HCT116 (cell line): ENCODE measurements around the gene TCEA3.

Experiments used
- EZH2 ChIP-seq: fragments of 200-600 bp; sonication (generic); IDR thresholded peaks from 2 replicates; pipeline ENCODE4 v1.6.1; 2017; ENCODE audit warnings: antibody characterized with exemption, mixed run types
- EZH2phosphoT487 ChIP-seq: fragments of 200-600 bp; IDR thresholded peaks from 2 replicates; pipeline ENCODE4 v1.6.1; 2018; ENCODE audit warnings: antibody characterized with exemption, borderline replicate concordance
- FOSL1 ChIP-seq: IDR thresholded peaks from 2 replicates; pipeline ENCODE4 v1.6.1; 2012; ENCODE audit warnings: low read depth
- JUND ChIP-seq: IDR thresholded peaks from 2 replicates; pipeline ENCODE4 v1.6.1; 2012
- POLR2A ChIP-seq: IDR thresholded peaks from 2 replicates; pipeline ENCODE4 v1.7.0; 2011; ENCODE audit warnings: borderline replicate concordance; ENCODE audit not compliant: insufficient read depth, insufficient read length; ENCODE audit errors: extremely low read depth
- POLR2AphosphoS5 ChIP-seq: IDR thresholded peaks from 2 replicates; pipeline ENCODE4 v1.6.1; 2011; ENCODE audit warnings: mild to moderate bottlenecking, low read depth, low read length, moderate library complexity
- SIN3A ChIP-seq: IDR thresholded peaks from 2 replicates; pipeline ENCODE4 v1.6.1; 2012; ENCODE audit warnings: low read depth
- SP1 ChIP-seq: IDR thresholded peaks from 2 replicates; pipeline ENCODE4 v1.6.1; 2012; ENCODE audit warnings: low read depth
- TCF7L2 ChIP-seq: IDR thresholded peaks from 2 replicates; pipeline ENCODE4 v1.7.0; 2011; ENCODE audit warnings: borderline replicate concordance, inconsistent platforms; ENCODE audit not compliant: insufficient read depth, insufficient read length; ENCODE audit errors: extremely low read depth
- YY1 ChIP-seq: IDR thresholded peaks from 2 replicates; pipeline ENCODE4 v1.6.1; 2011; ENCODE audit warnings: low read length, low read depth, moderate library complexity, mild to moderate bottlenecking; ENCODE audit not compliant: insufficient replicate concordance; ENCODE audit errors: extremely low read depth
- TF ChIP-seq, protein P1 (sequence below), 3 experiments: fragments of 200-600 bp in 1 of 3; sonication (generic) in 1 of 3; IDR thresholded peaks in 2 of 3; conservative IDR thresholded peaks in 1 of 3; 2 replicates each; pipeline ENCODE4 v1.5.1; 2012 to 2017; ENCODE audit warnings: low read depth in 2 of 3, low read length in 2 of 3, antibody characterized with exemption in 1 of 3, borderline replicate concordance in 1 of 3, control low read depth in 1 of 3, mild to moderate bottlenecking in 1 of 3, mixed read lengths in 1 of 3, mixed run types in 1 of 3, moderate library complexity in 1 of 3; ENCODE audit not compliant: insufficient read depth in 1 of 3
- TF ChIP-seq, protein P2 (sequence below): IDR thresholded peaks from 2 replicates; pipeline ENCODE4 v1.6.1; 2012
- TF ChIP-seq, protein P3 (sequence below): IDR thresholded peaks from 2 replicates; pipeline ENCODE4 v1.6.1; 2012

DNA sequence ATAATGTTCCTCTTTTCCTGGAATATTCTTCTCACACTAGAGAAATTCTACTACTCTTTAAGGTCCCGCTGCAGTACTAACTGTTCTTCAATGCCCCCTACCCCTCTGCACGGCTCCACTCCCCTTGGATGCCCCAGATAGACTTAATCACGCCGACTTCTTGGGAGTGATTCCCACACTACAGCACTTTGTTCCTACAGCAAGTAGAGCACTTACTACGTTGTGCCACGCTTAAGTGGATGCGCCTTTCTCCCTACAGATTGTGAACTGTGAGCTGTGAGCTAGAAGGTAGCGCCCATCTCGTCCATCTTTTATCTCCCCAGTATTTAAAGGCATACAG, 57.1 kb downstream of the TCEA3 start:
- TF ChIP-seq, protein P1, sequence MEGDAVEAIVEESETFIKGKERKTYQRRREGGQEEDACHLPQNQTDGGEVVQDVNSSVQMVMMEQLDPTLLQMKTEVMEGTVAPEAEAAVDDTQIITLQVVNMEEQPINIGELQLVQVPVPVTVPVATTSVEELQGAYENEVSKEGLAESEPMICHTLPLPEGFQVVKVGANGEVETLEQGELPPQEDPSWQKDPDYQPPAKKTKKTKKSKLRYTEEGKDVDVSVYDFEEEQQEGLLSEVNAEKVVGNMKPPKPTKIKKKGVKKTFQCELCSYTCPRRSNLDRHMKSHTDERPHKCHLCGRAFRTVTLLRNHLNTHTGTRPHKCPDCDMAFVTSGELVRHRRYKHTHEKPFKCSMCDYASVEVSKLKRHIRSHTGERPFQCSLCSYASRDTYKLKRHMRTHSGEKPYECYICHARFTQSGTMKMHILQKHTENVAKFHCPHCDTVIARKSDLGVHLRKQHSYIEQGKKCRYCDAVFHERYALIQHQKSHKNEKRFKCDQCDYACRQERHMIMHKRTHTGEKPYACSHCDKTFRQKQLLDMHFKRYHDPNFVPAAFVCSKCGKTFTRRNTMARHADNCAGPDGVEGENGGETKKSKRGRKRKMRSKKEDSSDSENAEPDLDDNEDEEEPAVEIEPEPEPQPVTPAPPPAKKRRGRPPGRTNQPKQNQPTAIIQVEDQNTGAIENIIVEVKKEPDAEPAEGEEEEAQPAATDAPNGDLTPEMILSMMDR (IDR thresholded peaks at IDR 0.05 in 2 of 3, conservative IDR thresholded peaks at IDR 0.05 in 1 of 3; ENCODE audit: borderline replicate concordance in 1 of 3, insufficient read depth in 1 of 3, low read depth in 2 of 3, low read length in 2 of 3) = no peak
- no peak for TF ChIP-seq TCF7L2
- no peak for TF ChIP-seq YY1
- TF ChIP-seq EZH2 = no peak
- TF ChIP-seq SP1 = no peak
- TF ChIP-seq FOSL1 = no peak
- TF ChIP-seq JUND = no peak
- TF ChIP-seq, protein P2, sequence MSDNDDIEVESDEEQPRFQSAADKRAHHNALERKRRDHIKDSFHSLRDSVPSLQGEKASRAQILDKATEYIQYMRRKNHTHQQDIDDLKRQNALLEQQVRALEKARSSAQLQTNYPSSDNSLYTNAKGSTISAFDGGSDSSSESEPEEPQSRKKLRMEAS = no peak
- TF ChIP-seq, protein P3, sequence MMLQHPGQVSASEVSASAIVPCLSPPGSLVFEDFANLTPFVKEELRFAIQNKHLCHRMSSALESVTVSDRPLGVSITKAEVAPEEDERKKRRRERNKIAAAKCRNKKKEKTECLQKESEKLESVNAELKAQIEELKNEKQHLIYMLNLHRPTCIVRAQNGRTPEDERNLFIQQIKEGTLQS = no peak
- no peak for TF ChIP-seq POLR2A
- TF ChIP-seq SIN3A = no peak
- no peak for TF ChIP-seq POLR2AphosphoS5
- no peak for TF ChIP-seq EZH2phosphoT487
